Cerebellar cortex (tissue), 1 donor: Measurements from ENCODE around the gene CCDC33.
A peak's percentile ranks its signal among the peaks of the same experiment; 100 is the strongest.

Experiments
- DNase-seq: peaks from one replicate; pipeline ENCODE4 v3.0.0-alpha.2; 2015; ENCODE audit warnings: low spot score

Gene CCDC33

GRCh38 chr15:74208901-74209559 is 27.1 kb upstream of the CCDC33 start:
- DNase-seq = no peak

GRCh38 chr15:74209560-74209958 is 26.6 kb upstream of the CCDC33 start:
- no peak for DNase-seq

- DNase-seq = no peak
Observed at GRCh38 chr15:74209997-74210671, 26.0 kb upstream of the CCDC33 start.

GRCh38 chr15:74210729-74211128 is 25.4 kb upstream of the CCDC33 start:
- no peak for DNase-seq

- DNase-seq = no peak
Observed at GRCh38 chr15:74211656-74212055, 24.5 kb upstream of the CCDC33 start.

- DNase-seq = no peak
Observed at GRCh38 chr15:74212494-74212893, 23.6 kb upstream of the CCDC33 start.

GRCh38 chr15:74213858-74214284 is 22.3 kb upstream of the CCDC33 start:
- no peak for DNase-seq

- no peak for DNase-seq
Observed at GRCh38 chr15:74214324-74215021, 21.7 kb upstream of the CCDC33 start.

GRCh38 chr15:74215958-74216357 is 20.2 kb upstream of the CCDC33 start:
- DNase-seq = no peak

- no peak for DNase-seq
Observed at GRCh38 chr15:74216949-74217348, 19.2 kb upstream of the CCDC33 start.

GRCh38 chr15:74217907-74218885 is 17.9 kb upstream of the CCDC33 start:
- DNase-seq = no peak

- DNase-seq = no peak
Observed at GRCh38 chr15:74220475-74221248, 15.5 kb upstream of the CCDC33 start.

GRCh38 chr15:74221399-74222239 is 14.5 kb upstream of the CCDC33 start:
- no peak for DNase-seq

GRCh38 chr15:74222240-74223119 is 13.6 kb upstream of the CCDC33 start:
- DNase-seq = no peak

GRCh38 chr15:74225928-74226327 is 10.2 kb upstream of the CCDC33 start:
- DNase-seq = no peak

- peak; percentile 52 for DNase-seq
Observed at GRCh38 chr15:74226761-74227540, 9.2 kb upstream of the CCDC33 start.

- DNase-seq = no peak
Observed at GRCh38 chr15:74227968-74228722, 8.0 kb upstream of the CCDC33 start.

- DNase-seq = no peak
Observed at GRCh38 chr15:74228723-74229081, 7.4 kb upstream of the CCDC33 start.
